ENCODE results near the gene SGIP1.
A peak's percentile ranks its signal among the peaks of the same experiment; 100 is the strongest.
"Not testable (repeated sequence)": the region's sequence is repeated elsewhere in the genome, so short reads cannot be mapped to it uniquely, and the experiment has no call there.

SGIP1 gene

GRCh38 chr1:66681686-66682085 lies 147.7 kb downstream of the SGIP1 start:
- peak; percentile 38 for DNase-seq (ENCODE audit: low read depth)

- DNase-seq (ENCODE audit: low read depth) = no peak
Measured at GRCh38 chr1:66682106-66682505, 148.2 kb downstream of the SGIP1 start.

- no peak for DNase-seq (ENCODE audit: low read depth)
Measured at GRCh38 chr1:66684353-66684752, 150.4 kb downstream of the SGIP1 start.

GRCh38 chr1:66685265-66685664 lies 151.3 kb downstream of the SGIP1 start:
- DNase-seq (ENCODE audit: low read depth) = no peak

GRCh38 chr1:66685670-66686069 lies 151.7 kb downstream of the SGIP1 start:
- peak; percentile 48 for DNase-seq (ENCODE audit: low read depth)

- no peak for DNase-seq (ENCODE audit: low read depth)
Measured at GRCh38 chr1:66686406-66686805, 152.5 kb downstream of the SGIP1 start.

- DNase-seq (ENCODE audit: low read depth) = no peak
Measured at GRCh38 chr1:66687358-66687757, 153.4 kb downstream of the SGIP1 start.

GRCh38 chr1:66690666-66691381 lies 156.9 kb downstream of the SGIP1 start:
- DNase-seq (ENCODE audit: low read depth) = no peak

- no peak for DNase-seq (ENCODE audit: low read depth)
Measured at GRCh38 chr1:66692681-66693080, 158.7 kb downstream of the SGIP1 start.

- no peak for DNase-seq (ENCODE audit: low read depth)
Measured at GRCh38 chr1:66693856-66694255, 159.9 kb downstream of the SGIP1 start.

GRCh38 chr1:66695116-66695515 lies 161.2 kb downstream of the SGIP1 start:
- DNase-seq (ENCODE audit: low read depth) = no peak

GRCh38 chr1:66696771-66697170 lies 162.8 kb downstream of the SGIP1 start:
- no peak for DNase-seq (ENCODE audit: low read depth)

GRCh38 chr1:66699213-66699612 lies 165.3 kb downstream of the SGIP1 start:
- DNase-seq (ENCODE audit: low read depth) = no peak

- no peak for DNase-seq (ENCODE audit: low read depth)
Measured at GRCh38 chr1:66704177-66704875, 170.4 kb downstream of the SGIP1 start.

GRCh38 chr1:66705110-66705509 lies 171.2 kb downstream of the SGIP1 start:
- peak; percentile 88 for DNase-seq (ENCODE audit: low read depth)

GRCh38 chr1:66711420-66711819 lies 177.5 kb downstream of the SGIP1 start:
- peak; percentile 50 for DNase-seq (ENCODE audit: low read depth)

- DNase-seq (ENCODE audit: low read depth) = no peak
Measured at GRCh38 chr1:66712839-66713238, 178.9 kb downstream of the SGIP1 start.

GRCh38 chr1:66723985-66724384 lies 190.0 kb downstream of the SGIP1 start:
- DNase-seq (ENCODE audit: low read depth) = no peak

GRCh38 chr1:66725885-66726665 lies 192.1 kb downstream of the SGIP1 start:
- peak; percentile 78 for DNase-seq (ENCODE audit: low read depth)

- peak; percentile 62 for DNase-seq (ENCODE audit: low read depth)
Measured at GRCh38 chr1:66728021-66728420, 194.1 kb downstream of the SGIP1 start.

GRCh38 chr1:66728716-66729115 lies 194.8 kb downstream of the SGIP1 start:
- DNase-seq (ENCODE audit: low read depth) = not testable (repeated sequence)

- peak; percentile 10 for DNase-seq (ENCODE audit: low read depth)
Measured at GRCh38 chr1:66729119-66729518, 195.2 kb downstream of the SGIP1 start.

- no peak for DNase-seq (ENCODE audit: low read depth)
Measured at GRCh38 chr1:66729523-66729922, 195.6 kb downstream of the SGIP1 start.

Measured in ELR (cell line).